ENCODE data around the gene PLA2G7.
A peak's percentile ranks its signal among the peaks of the same experiment; 100 is the strongest.

The PLA2G7 gene

GRCh38 chr6:46736906-46737305 is 1.7 kb upstream of the PLA2G7 start:
- ChIA-PET POLR2A (no interaction called here), CTCF (interaction anchor here (1.8 kb wide), 1 partner anchor 254 kb away, joined by 8 read pairs; no protein-coding TSS in a partner anchor)
- TF ChIP-seq ZFP69B (tag by site-specific recombination; IDR thresholded peaks at IDR 0.05) (no peak), ZNF239 (tag by site-specific recombination; IDR thresholded peaks at IDR 0.05) (no peak), ZNF23 (tag by site-specific recombination; IDR thresholded peaks at IDR 0.05; ENCODE audit: borderline replicate concordance) (no peak), SP7 (tag by site-specific recombination; IDR thresholded peaks at IDR 0.05) (no peak)
- Histone ChIP-seq H3K36me3 (ENCODE audit: control insufficient read depth in 2 of 2, insufficient read depth in 1 of 2, low read length in 2 of 2) (no peaks in the 10 kb centered on the region), H3K27ac (ENCODE audit: extremely low read depth, low read depth, low read length) (no peak overlapping the region), H3K4me1 (ENCODE audit: control insufficient read depth, insufficient read depth, low read length) (0 out of 2 replicates have a peak, but pooled peaks cover 4% of the 10 kb centered on the region), H3K4me3 (ENCODE audit: low read depth, low read length) (no peak overlapping the region), H3K9me3 (ENCODE audit: control insufficient read depth, insufficient read depth, low read depth, low read length) (no peaks in the 10 kb centered on the region)

DNA sequence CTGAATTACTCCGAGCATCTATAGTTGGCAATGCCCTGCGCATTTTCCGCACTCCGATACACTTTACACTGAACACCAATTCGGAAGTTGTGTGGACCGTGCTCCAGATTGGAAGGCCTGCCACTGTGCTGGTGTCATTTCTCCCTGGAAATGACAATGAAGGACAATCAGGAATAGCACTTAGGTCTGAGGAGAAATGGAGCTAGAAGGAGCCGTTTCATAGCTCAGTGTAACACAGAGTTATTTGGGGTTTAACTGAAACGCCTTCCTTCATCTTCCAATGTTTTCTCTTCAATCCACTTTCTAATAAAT is 501 bp upstream of the PLA2G7 start:
- Histone ChIP-seq H3K4me1 (ENCODE audit: control insufficient read depth, insufficient read depth, low read length) (0 out of 2 replicates have a peak, but pooled peaks cover 4% of the 10 kb centered on the region), H3K27ac (ENCODE audit: extremely low read depth, low read depth, low read length) (no peak overlapping the region), H3K9me3 (ENCODE audit: control insufficient read depth, insufficient read depth, low read depth, low read length) (no peaks in the 10 kb centered on the region), H3K36me3 (ENCODE audit: control insufficient read depth in 2 of 2, insufficient read depth in 1 of 2, low read length in 2 of 2) (no peaks in the 10 kb centered on the region), H3K4me3 (ENCODE audit: low read depth, low read length) (peak overlapping the region; percentile 56)
- TF ChIP-seq ZNF335 (tag by site-specific recombination; conservative IDR thresholded peaks at IDR 0.05), result peak; percentile 19; the same call in 1 of the 2 replicates
- TF ChIP-seq ZNF473 (tag by site-specific recombination; IDR thresholded peaks at IDR 0.05), result no peak
- ChIA-PET POLR2A (interaction anchor here (0.6 to 1.4 kb wide), 2 partner anchors 14 to 742 kb away, joined by 4 to 7 read pairs; partner anchors contain the start of gene CD2AP), CTCF (interaction anchor here (0.6 to 1.8 kb wide), 5 partner anchors 12 to 645 kb away, joined by 3 to 8 read pairs (median 4); no protein-coding TSS in a partner anchor)

DNA sequence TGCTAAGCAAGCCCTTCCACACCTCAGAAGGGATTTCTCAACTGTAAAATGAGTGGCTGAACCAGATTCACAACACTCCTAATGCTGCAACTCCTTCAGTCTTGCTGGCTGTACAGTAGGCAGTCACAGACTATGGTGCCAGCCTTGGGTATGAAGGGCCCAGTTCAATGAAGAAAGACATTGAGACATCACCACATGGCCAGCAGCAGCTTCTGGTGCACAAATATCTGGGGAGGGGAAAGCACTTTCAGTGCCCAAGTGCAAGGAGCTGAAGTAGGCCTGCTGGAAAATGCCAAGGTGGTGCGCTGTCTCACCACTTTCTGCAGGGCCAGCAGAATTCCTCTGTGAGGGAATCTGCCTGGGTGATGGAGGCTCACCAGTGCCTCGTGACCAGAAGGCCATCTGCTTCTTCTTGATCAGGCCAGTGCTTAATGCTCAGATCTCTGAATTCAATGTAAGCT is 1.8 kb downstream of the PLA2G7 start:
- ChIA-PET CTCF (interaction anchor here (0.6 to 1.7 kb wide), 14 partner anchors 9 to 314 kb away, joined by 3 to 6 read pairs (median 3); no protein-coding TSS in a partner anchor), POLR2A (interaction anchor here (1.1 kb wide), 1 partner anchor 24 kb away, joined by 5 read pairs; no protein-coding TSS in a partner anchor)
- Histone ChIP-seq H3K27ac (ENCODE audit: extremely low read depth, low read depth, low read length) (no peak overlapping the region), H3K4me3 (ENCODE audit: low read depth, low read length) (no peak overlapping the region), H3K9me3 (ENCODE audit: control insufficient read depth, insufficient read depth, low read depth, low read length) (no peaks in the 10 kb centered on the region), H3K36me3 (ENCODE audit: control insufficient read depth in 2 of 2, insufficient read depth in 1 of 2, low read length in 2 of 2) (no peaks in the 10 kb centered on the region), H3K4me1 (ENCODE audit: control insufficient read depth, insufficient read depth, low read length) (0 out of 2 replicates have a peak, but pooled peaks cover 4% of the 10 kb centered on the region)
- TF ChIP-seq ZNF302 (tag by site-specific recombination; IDR thresholded peaks at IDR 0.05; ENCODE audit: low read depth), result no peak
- TF ChIP-seq ZNF19 (tag by site-specific recombination; IDR thresholded peaks at IDR 0.05; ENCODE audit: low read depth), result no peak
- TF ChIP-seq, protein P1, sequence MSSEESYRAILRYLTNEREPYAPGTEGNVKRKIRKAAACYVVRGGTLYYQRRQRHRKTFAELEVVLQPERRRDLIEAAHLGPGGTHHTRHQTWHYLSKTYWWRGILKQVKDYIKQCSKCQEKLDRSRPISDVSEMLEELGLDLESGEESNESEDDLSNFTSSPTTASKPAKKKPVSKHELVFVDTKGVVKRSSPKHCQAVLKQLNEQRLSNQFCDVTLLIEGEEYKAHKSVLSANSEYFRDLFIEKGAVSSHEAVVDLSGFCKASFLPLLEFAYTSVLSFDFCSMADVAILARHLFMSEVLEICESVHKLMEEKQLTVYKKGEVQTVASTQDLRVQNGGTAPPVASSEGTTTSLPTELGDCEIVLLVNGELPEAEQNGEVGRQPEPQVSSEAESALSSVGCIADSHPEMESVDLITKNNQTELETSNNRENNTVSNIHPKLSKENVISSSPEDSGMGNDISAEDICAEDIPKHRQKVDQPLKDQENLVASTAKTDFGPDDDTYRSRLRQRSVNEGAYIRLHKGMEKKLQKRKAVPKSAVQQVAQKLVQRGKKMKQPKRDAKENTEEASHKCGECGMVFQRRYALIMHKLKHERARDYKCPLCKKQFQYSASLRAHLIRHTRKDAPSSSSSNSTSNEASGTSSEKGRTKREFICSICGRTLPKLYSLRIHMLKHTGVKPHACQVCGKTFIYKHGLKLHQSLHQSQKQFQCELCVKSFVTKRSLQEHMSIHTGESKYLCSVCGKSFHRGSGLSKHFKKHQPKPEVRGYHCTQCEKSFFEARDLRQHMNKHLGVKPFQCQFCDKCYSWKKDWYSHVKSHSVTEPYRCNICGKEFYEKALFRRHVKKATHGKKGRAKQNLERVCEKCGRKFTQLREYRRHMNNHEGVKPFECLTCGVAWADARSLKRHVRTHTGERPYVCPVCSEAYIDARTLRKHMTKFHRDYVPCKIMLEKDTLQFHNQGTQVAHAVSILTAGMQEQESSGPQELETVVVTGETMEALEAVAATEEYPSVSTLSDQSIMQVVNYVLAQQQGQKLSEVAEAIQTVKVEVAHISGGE (tag by site-specific recombination; conservative IDR thresholded peaks at IDR 0.05; ENCODE audit: low read depth), result no peak
- TF ChIP-seq ZNF776 (tag by site-specific recombination; IDR thresholded peaks at IDR 0.05; ENCODE audit: borderline replicate concordance), result no peak
- no peak for TF ChIP-seq GLIS1 (tag by site-specific recombination; IDR thresholded peaks at IDR 0.05)
- TF ChIP-seq PRDM1 (tag by site-specific recombination; IDR thresholded peaks at IDR 0.05), result peak; percentile 69
- TF ChIP-seq ZNF324 (tag by site-specific recombination; IDR thresholded peaks at IDR 0.05), result no peak

DNA sequence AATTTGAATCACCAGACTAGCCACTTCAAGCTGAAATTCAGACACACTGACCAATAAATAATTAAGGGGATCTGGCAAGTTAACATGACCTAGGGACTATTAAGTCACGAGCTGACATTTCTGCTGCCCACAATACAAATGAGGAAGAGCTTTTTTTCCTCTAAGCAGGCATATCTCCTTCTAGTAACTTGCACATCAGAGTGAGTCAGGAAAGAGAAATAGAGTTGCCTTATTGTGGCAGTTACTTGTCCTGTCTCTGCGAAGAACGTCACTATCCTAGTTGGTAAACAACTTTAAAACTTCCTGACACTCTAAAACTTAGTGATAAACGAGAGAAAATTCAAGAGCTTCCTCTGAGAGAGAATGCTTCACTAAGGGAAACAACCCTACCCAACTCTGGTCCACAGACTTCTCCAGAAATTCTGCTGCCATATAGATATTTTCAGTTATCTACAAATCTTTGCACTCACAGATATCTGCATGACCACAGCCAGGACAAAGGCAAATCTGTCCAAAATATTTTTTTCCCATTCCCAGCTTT is 4.2 kb downstream of the PLA2G7 start:
- 0 out of 2 replicates have a peak, but pooled peaks cover 3% of the 10 kb centered on the region for H3K4me1 ChIP-seq (ENCODE audit: control insufficient read depth, insufficient read depth, low read length)
- no peaks in the 10 kb centered on the region for H3K36me3 ChIP-seq (ENCODE audit: control insufficient read depth in 2 of 2, insufficient read depth in 1 of 2, low read length in 2 of 2)
- CTCF ChIA-PET, result interaction anchor here (0.8 to 1.0 kb wide), 2 partner anchors 27 to 52 kb away, joined by 3 read pairs; no protein-coding TSS in a partner anchor
- POLR2A ChIA-PET, result no interaction called here
- no peak overlapping the region for H3K4me3 ChIP-seq (ENCODE audit: low read depth, low read length)
- H3K9me3 ChIP-seq (ENCODE audit: control insufficient read depth, insufficient read depth, low read depth, low read length), result no peaks in the 10 kb centered on the region
- no peak overlapping the region for H3K27ac ChIP-seq (ENCODE audit: extremely low read depth, low read depth, low read length)
- TF ChIP-seq REPIN1 (tag by site-specific recombination; IDR thresholded peaks at IDR 0.05; ENCODE audit: low read depth) (no peak), ZFP69B (tag by site-specific recombination; IDR thresholded peaks at IDR 0.05) (no peak), ZNF548 (tag by site-specific recombination; IDR thresholded peaks at IDR 0.05) (no peak), ZSCAN4 (tag by site-specific recombination; IDR thresholded peaks at IDR 0.05) (no peak), ZNF350 (tag by site-specific recombination; IDR thresholded peaks at IDR 0.05) (no peak), SALL2 (tag by site-specific recombination; IDR thresholded peaks at IDR 0.05; ENCODE audit: borderline replicate concordance) (no peak), ZNF416 (tag by site-specific recombination; IDR thresholded peaks at IDR 0.05) (no peak), ZFP37 (tag by site-specific recombination; IDR thresholded peaks at IDR 0.05) (no peak)
- TF ChIP-seq, protein P2, sequence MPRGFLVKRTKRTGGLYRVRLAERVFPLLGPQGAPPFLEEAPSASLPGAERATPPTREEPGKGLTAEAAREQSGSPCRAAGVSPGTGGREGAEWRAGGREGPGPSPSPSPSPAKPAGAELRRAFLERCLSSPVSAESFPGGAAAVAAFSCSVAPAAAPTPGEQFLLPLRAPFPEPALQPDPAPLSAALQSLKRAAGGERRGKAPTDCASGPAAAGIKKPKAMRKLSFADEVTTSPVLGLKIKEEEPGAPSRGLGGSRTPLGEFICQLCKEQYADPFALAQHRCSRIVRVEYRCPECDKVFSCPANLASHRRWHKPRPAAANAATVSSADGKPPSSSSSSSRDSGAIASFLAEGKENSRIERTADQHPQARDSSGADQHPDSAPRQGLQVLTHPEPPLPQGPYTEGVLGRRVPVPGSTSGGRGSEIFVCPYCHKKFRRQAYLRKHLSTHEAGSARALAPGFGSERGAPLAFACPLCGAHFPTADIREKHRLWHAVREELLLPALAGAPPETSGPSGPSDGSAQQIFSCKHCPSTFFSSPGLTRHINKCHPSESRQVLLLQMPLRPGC (tag by site-specific recombination; IDR thresholded peaks at IDR 0.05), result no peak
